ENCODE measurements around the gene LIX1. TPM values are rescaled to one million over a fixed set of nuclear protein-coding genes. Genes with fewer than 3 reads are reported as not detected.

Gene LIX1
- total and polyA plus RNA-seq, 2 of the 8 experiments (the other 6 are each of a cell fraction or from before 2014, with no cell fraction given), result 0.26 to 0.45 TPM

DNA sequence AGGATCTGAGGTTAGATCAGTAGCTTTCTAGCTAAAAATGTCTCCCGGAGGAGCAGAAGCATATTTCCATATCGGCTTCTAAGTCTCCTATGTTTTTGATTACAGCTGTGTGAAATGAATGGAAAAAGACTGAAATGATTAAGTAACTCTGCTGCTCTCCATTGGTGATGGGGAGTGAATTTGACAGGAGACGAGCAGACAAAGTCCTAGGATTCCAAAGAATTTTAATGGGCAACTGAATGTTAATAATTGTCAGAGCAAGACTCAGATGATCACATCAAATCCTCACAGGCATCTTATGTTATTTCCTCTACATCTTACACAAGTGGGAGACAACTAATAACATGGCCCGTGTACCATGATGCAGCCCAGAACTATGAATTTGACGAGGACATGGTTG is 66.8 kb downstream of the LIX1 start:
- Histone ChIP-seq H3K36me3 (ENCODE audit: control insufficient read depth in 2 of 4, insufficient read depth in 4 of 4, low read length in 3 of 4) (no peaks in the 10 kb centered on the region), H3K4ac (replicated peaks; ENCODE audit: insufficient read length, low read depth, low read length) (no peak overlapping the region), H2AFZ (ENCODE audit: low read length) (no peak overlapping the region), H3K56ac (replicated peaks; ENCODE audit: insufficient read length, low read depth, low read length) (no peak overlapping the region), H2AK5ac (ENCODE audit: low read depth, low read length) (no peak overlapping the region), H2BK12ac (ENCODE audit: low read depth, low read length) (no peak overlapping the region), H3K79me2 (ENCODE audit: control insufficient read depth in 1 of 2, insufficient read depth in 2 of 2, low read length in 2 of 2) (no peaks in the 10 kb centered on the region), H3K14ac (ENCODE audit: insufficient read length) (no peak overlapping the region), H4K5ac (ENCODE audit: insufficient read length, low read depth, low read length) (no peak overlapping the region), H3K4me1 (replicated peaks in 1 of 4; ENCODE audit: control insufficient read depth in 3 of 4, insufficient read depth in 4 of 4, low read length in 3 of 4) (no peaks in the 10 kb centered on the region), H3K9me3 (ENCODE audit: insufficient read depth in 2 of 2, low read depth in 1 of 2, low read length in 1 of 2) (no peaks in the 10 kb centered on the region), H2BK120ac (replicated peaks; ENCODE audit: low read depth, low read length) (no peak overlapping the region), H4K91ac (replicated peaks; ENCODE audit: insufficient read length, low read length) (no peak overlapping the region), H4K8ac (ENCODE audit: extremely low read depth, insufficient read depth, low read length) (no peak overlapping the region), H3K18ac (ENCODE audit: extremely low read depth, low read length) (no peak overlapping the region), H3K4me3 (ENCODE audit: extremely low read depth in 1 of 4, insufficient read depth in 2 of 4, low read depth in 3 of 4, low read length in 4 of 4) (no peak overlapping the region), H3K4me2 (ENCODE audit: insufficient read depth in 1 of 2, low read depth in 2 of 2, low read length in 2 of 2) (no peak overlapping the region), H2BK15ac (ENCODE audit: low read length) (no peak overlapping the region), H3K9ac (replicated peaks in 1 of 4; ENCODE audit: extremely low read depth in 1 of 4, low read depth in 3 of 4, low read length in 3 of 4) (no peak overlapping the region), H3K27me3 (replicated peaks in 1 of 4; ENCODE audit: control insufficient read depth in 3 of 4, extremely low read depth in 1 of 4, insufficient read depth in 3 of 4, low read length in 3 of 4) (no peaks in the 10 kb centered on the region), H2BK5ac (ENCODE audit: low read depth, low read length) (no peak overlapping the region), H3K27ac (ENCODE audit: low read depth, low read length) (no peak overlapping the region), H3K23me2 (ENCODE audit: low read depth, low read length) (no peaks in the 10 kb centered on the region), H4K20me1 (replicated peaks in 1 of 2; ENCODE audit: control insufficient read depth in 1 of 2, insufficient read depth in 2 of 2, low read length in 2 of 2) (no peaks in the 10 kb centered on the region), H3K79me1 (ENCODE audit: low read depth, low read length) (no peaks in the 10 kb centered on the region), H2BK20ac (ENCODE audit: low read length) (no peak overlapping the region), H3K23ac (ENCODE audit: insufficient read length) (no peak overlapping the region)
- FAIRE-seq, result no peak
- TF ChIP-seq PHF8 (conservative IDR thresholded peaks at IDR 0.05; ENCODE audit: low read depth, low read length) (no peak), SIN3A (conservative IDR thresholded peaks at IDR 0.05 in 1 of 2, IDR thresholded peaks at IDR 0.05 in 1 of 2; ENCODE audit: low read depth in 1 of 2, low read length in 2 of 2) (no peak), BCL11A (IDR thresholded peaks at IDR 0.05; ENCODE audit: low read depth in 2 of 2, low read length in 2 of 2) (no peak), RNF2 (IDR thresholded peaks at IDR 0.05; ENCODE audit: borderline replicate concordance, low read depth, low read length, missing control alignments, poor library complexity, severe bottlenecking) (no peak)
- POLR2A ChIA-PET (ENCODE audit: partially characterized antibody), result no interaction called here
- CTCF ChIA-PET (ENCODE audit: partially characterized antibody), result interaction anchor here (0.8 kb wide), 1 partner anchor 14 kb away, joined by 3 read pairs; no protein-coding TSS in a partner anchor
- DNase-seq (ENCODE audit: low read depth in 1 of 2, low spot score in 2 of 2), result no peak
- WGBS, 2 experiments (ENCODE audit: extremely low coverage in 1 of 2, insufficient coverage in 1 of 2, insufficient read length in 1 of 2, insufficient replicate concordance in 2 of 2, low coverage in 1 of 2, low lambda C conversion rate in 2 of 2, missing lambda C conversion rate in 1 of 2), result 92% methylated on average over 5 of the region's 5 CpGs; no CpG with 5 or more reads in 1 of the 2 experiments
